ENCODE measurements around the gene NUBP2.

NUBP2 gene

DNA sequence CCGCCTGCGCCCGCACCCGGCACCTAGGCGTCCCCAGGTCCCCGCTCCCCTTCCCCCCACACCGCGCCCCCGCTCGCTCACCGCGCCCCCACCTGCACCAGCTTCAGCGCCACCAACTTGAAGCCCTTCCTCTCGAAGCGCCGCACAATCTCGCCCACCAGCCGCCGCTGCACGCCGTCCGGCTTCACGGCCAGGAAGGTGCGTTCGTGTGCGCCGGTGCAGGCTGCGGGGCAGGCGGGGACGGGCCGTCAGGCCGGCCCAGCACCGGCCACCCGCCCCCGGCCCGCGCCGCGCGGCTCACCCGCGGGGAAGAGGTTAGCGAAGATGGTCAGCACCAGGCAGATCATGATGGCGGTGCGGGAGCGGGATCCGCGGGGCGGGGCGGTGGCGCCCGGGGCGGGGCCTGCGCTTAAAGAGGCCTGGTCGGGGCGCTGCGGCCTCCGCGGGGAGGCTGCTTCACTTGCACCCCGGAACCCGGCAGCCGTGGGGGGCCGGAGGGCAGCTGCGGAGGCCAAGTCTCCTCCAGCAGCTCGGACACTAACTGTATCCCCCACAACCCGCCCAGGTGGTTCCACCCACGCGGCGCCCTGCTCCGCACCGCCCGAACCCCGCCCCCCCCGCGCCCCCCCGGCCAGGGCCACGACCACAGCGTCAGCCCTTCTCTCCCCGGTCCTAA, 11.4 kb upstream of the NUBP2 start, which contains the start of gene NME3:
Gene NME3, minus strand, starts transcription at position 356 of the 676 bp plus-strand sequence. Its CDS starts 9 bp downstream, at position 347.
- peak within 1 kb of the TSS; percentile 89 for H3K4me3 ChIP-seq (ENCODE audit: low read depth, low read length)

DNA sequence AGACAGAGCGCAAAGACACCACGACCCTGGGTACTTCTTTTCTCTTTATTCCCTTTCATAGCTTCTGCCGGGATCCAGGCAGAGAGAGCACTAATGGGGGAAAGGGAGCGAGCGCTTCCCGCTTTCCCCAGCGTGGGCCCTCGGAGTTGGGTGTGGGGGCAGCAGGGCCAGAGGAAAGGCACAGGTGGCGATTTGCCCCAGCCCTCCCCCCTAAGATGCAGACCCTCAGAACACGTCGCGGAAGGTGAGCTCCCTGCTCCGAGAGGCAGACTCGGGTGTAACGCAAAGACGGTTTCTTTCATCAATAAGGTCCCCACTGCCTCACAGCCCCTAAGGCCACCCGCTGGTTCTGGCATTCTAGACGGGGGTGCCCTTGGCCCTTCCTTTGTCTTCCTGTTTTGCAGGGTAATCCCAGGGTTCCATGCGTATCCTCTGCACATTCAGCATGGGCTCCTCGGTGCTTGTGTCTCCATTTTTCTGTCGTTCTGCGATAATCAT, 10.8 kb upstream of the NUBP2 start:
- peak overlapping the region; percentile 89 for H3K4me3 ChIP-seq (ENCODE audit: low read depth, low read length)

DNA sequence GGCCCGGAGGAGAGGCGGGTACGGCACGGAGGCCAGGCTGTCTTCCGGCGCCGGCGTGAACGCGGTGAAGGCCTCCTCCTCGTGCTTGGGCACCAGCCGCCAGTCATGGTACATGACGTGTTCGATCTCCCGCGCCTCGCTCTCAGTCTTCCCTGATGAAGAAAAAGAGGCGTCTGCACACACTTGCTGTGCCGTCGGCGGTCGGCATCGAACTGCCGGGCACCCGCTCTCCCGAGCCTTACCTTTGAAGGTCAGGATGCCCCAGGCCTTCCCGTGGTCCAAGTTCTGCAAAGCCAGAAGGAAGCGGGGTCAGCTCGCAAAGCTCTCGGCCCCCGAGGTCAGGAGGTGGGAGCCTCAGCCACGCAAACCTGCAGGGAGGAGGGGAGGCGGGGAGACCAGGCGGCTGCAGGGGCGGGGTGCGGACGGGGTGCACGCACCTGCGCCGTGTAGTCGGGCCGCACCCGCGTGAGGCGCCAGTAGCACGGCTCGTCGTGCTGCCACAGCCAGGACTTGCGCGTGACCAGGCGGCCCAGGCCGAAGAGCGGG, 10.3 kb upstream of the NUBP2 start, which contains the start of gene EME2:
Gene EME2, plus strand, starts transcription at position 449 of the 546 bp plus-strand sequence. CDS start 418 bp downstream, outside the sequence.
- peak within 1 kb of the TSS; percentile 89 for H3K4me3 ChIP-seq (ENCODE audit: low read depth, low read length)

DNA sequence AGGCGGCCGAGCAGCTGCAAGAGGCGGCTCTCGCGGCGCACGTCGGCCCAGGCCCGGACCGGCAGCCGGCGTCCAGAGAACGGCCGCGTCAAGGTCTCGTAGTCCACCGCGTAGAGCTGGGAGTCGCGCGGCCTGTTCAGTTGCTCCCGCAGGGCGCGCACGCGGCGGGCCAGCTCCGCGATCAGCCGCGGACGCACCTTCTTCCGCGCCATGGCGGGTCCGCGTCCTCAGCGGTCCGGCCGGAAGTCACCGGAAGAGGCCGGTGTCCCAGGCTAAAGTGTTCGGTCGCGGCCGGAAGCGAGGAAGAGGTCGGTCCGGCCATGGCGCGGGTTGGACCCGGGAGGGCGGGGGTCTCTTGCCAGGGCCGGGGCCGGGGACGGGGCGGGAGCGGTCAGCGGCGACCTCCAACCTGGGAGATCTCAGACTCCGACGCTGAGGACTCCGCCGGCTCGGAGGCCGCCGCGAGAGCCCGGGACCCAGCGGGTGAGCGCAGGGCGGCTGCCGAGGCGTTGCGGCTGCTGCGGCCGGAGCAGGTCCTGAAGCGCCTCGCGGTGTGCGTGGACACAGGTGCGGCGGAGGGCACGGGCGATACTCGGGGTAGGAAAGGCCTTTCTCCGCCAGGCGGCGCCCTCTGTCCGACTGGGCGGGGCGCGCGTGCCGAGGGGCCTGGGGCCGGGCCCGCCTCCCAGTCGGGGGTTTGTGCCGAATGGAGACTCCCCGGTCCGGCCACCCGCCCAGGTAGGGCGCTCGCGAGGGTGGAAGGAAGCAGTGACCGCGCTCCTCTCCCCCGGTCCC, 9.7 kb upstream of the NUBP2 start, which contains the start of gene MRPS34:
Gene MRPS34, minus strand, starts transcription at position 227 of the 795 bp plus-strand sequence. Its CDS starts 15 bp downstream, at position 212.
- H3K4me3 ChIP-seq (ENCODE audit: low read depth, low read length): peak within 1 kb of the TSS; percentile 89

DNA sequence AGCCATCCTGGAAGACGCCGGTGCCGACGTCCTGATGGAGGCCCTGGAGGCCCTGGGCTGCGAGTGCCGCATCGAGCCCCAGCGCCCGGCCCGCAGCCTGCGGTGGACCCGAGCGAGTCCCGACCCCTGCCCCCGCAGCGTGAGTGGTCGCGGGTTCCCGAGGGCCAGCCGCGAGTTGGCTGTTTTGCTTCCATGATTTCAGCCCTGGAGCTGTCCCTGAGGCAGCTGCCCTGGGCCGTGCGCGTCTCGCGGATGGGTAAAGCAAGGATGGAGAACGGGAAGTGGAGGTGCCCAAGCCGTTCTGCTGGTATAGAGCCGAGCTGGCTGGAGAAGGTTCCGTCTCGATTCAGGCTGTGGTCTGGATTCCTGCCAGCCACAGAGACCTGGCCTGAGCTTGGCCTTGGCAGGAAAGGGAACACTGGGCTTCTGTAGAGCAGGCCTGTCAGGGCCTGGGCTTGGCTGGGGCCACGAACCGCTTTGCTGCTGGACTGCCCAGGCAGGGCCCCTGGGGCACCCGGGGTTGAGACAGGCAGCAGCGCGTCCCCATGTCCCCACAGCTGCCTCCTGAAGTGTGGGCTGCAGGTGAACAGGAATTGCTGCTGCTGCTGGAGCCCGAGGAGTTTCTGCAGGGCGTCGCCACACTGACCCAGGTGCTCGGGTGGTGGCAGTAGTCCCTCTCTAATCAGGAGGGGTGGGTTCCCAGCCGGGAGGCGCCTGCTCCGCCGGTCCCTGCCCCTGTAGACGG, 8.9 kb upstream of the NUBP2 start:
- H3K4me3 ChIP-seq (ENCODE audit: low read depth, low read length): peak overlapping the region; percentile 89

DNA sequence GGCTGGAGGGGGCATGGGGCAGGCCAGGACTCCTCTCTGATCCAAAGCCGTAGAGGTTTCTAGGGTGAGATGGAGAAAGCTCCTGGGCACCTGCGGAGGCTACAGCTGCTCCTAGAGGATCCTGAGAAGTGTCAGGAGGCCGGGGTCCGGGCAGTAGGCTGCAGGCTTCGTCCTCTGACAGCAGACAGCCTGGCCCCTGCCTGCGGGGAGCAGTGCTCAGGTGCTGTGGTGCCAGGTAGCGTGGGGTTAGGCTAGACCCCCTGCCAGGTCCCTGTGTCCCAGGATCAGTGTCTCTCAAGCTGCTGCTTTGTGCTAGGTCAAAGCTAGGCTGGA, 8.3 kb upstream of the NUBP2 start:
- H3K4me3 ChIP-seq (ENCODE audit: low read depth, low read length): no peak overlapping the region

DNA sequence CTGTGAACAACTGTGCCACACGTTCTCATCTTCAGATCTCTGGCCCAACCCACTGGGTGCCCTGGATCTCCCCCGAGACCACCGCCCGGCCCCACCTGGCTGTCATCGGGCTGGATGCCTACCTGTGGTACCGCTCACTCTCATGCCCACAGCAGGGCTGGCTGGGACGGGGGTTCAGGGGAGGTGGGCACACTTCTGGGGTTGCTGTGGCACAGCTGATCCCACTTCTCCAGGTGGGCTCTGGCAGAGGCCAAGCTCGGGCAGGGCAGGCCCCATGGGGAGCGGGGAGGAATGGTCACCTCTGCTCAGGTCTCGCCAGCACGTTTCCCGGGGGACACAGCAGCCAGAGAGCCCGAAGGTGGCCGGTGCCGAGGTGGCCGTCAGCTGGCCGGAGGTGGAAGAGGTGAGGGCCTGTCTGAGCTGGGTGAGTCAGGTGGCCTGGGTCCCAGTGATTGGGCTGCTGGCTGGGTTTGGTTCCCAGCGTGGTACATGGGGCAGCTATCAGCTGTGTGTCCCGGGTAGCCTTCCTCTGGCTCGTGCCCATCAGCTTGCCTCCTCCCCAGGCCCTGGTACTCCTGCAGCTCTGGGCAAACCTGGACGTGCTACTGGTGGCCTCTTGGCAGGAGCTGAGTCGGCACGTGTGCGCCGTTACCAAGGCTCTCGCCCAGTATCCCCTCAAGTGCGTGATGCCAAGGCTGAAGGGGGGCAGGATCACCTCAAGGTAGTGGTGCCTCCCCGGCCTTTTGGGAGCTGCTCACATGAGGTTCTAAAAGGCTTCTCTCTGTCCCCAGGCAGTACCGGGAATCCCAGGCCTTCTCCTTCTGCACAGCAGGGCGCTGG, 7.5 kb upstream of the NUBP2 start:
- no peak overlapping the region for H3K4me3 ChIP-seq (ENCODE audit: low read depth, low read length)

DNA sequence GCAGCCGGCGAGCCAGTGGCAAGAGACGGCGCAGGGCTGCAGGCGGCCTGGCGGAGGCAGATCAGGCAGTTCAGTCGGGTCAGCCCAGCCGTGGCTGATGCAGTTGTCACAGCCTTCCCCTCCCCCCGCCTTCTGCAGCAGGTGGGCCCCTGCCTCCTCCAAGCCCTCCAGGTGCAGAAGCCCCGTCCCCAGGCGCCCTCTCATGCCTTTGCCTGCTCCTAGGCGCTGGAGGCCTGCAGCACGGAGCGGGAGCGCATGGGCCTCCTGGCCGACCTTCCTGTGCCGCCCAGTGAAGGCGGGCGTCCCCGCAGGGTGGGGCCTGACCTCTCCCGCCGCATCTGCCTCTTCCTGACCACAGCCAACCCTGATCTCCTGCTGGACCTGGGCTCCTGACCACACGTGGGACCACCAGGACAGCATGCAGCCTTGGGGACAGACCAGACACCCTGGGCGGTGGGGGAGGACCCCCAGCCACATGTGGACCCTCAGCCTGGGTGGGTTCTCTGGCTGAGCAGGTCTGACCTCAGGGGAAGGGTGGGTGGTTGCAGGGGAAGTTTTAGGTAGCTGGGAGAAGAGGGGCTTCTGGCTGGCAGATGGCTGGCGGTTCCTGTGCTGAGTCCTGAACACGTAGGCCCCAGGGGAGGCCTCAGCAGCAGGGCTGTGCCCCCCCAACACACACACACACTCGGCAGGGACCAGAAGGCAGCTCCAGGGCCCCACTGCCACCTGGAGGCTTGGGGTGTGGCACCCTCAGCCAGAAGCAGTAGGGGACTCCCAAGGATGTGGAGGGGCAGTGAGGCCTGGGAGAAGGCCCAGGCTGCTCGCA, 6.7 kb upstream of the NUBP2 start:
- no peak overlapping the region for H3K4me3 ChIP-seq (ENCODE audit: low read depth, low read length)

DNA sequence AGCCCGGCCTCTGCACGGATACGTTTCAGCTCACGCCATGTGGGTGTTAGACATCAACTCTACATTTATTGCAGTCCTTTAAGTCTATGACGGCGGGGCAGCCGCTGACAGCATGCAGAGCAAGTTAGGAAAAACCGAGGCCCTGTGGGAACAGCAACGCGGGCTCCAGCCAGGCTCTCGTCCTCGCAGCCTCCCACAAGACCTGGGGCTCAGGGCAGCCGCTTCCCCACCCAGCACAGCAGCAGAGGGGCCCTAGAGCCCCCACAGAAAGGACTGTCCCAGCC, 6.1 kb upstream of the NUBP2 start:
- no peak overlapping the region for H3K4me3 ChIP-seq (ENCODE audit: low read depth, low read length)

DNA sequence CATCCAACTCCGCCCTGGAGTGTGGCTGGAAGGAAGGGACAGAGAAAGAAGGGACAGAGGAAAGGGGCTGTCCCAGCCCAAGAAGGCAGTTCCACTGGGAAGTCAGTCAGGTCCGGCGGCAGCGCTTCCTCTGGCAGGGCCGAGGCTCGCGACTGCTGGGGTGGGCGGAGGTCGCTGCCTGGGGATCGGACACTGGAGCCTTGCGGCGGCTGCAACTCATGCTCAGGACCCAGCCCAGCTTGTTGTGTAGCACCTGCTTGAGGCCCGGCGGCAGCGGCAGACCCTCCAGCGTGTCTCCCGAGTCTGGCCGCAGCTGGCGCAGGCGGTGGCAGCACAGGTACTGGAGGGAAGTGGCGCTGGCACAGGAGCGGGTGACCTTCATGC, 5.8 kb upstream of the NUBP2 start:
- no peak overlapping the region for H3K4me3 ChIP-seq (ENCODE audit: low read depth, low read length)

DNA sequence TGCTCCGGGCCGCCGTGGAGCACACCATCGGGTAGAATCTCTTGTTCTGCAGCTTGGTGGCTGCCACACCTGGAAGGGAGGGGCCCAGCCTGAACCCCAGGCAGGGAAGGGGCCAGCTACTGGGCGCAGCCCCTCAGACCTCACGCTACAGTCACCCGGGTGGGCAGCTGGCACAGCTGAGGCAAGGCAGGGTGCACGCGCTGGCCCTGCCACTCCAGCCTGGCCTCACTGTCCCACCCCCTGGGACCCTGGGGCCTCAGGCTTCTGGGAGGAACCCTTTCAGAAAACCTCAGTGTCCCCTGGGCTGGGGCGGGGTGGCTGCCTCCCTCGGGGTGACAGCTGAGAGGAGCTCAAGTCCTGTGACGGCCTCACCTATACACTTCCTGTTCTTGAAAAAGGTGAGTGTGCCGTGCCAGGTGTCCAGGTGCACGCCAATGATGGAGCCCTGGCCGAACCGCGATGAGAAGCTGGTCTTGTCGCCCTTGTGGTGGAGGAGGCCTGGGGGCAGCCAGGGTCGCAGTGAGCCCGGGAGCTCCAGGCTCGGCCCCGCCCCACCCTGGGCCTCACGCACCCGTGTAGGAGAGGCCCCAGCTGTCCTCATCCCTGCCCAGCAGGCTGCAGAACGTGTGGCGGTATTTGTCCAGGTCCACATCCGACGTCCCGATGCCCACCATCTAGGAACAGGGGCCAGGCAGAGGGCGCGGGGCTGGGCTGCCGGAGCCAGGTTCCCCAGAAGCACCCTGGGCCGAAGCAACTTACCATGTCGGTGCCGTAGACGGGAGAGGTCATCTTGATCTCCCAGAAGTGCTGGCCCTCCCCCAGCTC, 5.2 kb upstream of the NUBP2 start:
- H3K4me3 ChIP-seq (ENCODE audit: low read depth, low read length): no peak overlapping the region

DNA sequence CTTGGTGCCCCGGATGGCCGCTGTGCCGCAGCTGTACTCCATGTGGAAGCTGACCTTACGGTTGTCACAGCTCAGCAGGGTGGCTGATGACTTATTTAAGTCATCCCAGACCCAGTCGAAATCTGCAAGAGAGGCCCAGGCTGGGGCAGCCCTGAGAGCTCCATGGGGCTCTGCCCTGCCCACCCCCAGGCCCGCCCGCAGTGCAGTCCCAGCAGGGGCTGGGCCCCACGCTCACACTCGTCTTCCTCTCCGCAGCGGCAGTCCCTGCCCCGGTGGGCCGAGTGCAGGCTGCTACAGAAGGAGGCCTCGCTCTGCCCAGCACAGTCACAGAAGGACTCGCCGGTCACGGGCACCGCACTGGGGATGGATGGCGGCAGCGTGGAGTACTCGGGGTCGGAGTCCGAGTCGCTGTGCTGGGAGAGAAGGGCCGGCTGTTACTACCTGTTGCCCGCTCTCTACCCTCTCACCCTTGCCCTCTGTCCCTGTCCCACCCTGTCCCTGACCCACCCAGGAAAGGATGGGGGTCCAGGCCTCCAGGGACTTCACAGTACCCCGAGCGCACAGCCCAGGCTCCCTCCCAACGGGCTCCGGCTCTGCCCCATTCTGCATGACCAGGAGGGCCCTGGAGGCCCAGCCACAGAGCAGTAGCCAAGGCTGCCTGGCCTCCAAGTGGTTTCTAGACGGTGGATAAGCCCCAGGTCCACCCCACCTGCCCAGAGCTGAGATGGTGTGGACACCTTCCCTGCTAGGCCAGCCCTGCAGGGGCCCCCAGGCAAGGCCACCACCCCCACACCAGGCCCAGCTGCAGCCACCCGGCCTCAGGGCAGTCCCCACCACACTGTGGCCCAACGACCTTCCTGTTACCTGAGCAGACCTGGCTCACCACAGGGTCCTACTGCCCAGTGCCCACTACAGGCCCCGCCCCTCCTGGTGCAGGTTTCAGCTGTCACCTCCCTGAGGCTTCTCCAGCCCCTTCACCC, 4.3 kb upstream of the NUBP2 start:
- H3K4me3 ChIP-seq (ENCODE audit: low read depth, low read length): no peak overlapping the region

DNA sequence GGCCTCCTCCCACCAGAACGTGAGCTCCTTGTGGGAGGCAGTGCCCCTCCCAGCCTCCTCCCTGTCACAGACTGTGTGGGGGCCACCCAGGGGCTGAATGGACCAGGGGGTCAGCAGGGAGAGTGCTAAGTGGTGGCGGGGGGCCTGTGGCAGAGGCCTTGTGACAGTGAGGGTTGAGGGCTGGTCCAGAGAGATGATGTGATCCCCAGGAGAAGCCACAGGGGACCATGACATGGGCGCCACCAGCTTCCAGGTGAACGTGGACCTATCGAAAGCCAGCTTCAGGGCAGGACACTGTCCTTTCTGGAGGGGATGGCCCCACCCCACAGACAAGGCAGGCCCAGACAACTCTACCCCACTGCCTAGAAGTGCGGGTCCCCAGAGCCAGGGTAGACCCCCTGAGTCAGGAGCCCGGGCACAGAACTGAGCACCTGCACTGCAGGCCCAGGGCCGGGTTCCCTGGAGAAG, 3.5 kb upstream of the NUBP2 start:
- H3K4me3 ChIP-seq (ENCODE audit: low read depth, low read length): no peak overlapping the region

DNA sequence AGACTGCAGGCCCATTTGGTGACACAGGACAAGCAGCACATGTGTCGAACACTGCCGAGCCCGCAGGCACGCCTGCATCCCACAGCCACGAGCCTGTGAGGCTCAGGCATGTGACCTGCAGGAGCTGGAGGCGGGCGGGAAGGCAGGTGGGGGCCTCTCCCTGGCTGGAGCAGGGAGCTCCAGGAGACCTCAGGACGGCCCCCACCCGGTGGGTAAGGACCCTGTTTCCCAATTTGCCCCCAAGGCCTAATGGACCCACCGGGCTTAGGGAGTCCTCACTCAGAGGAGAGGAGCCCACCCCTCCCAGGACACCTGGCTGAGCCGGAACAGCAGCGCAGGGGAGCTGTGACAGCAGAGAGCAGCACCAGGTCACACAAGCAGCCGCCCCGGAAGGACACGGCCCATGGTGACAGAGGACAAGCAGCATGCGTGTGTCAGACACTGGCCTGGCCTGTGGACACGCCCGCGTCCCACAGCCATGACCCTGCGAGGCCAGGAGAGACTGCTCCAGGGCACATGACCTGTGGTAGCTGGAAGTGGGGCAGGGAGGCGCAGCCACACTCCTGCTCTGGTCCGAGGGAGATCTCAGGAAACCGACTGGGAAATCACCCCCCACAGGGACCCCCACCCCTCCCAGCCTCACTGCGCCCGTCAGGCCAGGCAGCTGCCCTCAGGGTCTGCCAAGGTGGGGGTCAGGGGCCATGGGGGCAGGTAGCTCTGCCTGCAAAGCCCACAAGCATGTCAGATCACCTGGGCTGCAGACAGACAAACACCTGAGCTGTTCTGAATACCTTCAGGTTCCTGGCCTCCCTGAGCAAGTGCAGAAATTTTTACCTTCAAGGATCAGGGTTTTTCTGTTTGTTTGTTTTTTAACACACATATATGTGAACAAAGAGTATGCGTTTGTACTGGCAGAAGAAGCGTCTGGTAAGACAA, 2.8 kb upstream of the NUBP2 start:
- H3K4me3 ChIP-seq (ENCODE audit: low read depth, low read length): no peak overlapping the region

DNA sequence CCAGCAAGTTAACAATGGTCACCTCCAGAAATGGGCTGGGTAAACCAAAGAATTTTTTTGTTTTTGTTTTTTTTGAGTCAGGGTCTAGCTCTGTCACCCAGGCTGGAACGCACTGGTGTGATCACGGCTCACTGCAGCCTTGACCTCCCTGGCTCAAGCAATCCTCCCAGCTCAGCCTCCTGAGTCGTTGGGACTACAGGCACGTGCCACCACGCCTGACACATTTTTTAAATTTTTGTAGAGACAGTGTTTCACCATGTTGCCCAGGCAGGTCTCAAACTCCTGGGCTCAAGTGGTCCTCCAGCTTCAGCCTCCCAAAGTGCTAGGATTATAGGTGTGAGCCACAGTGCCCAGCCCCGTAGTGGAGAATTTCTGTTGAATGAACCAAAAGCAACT, 2.1 kb upstream of the NUBP2 start:
- no peak overlapping the region for H3K4me3 ChIP-seq (ENCODE audit: low read depth, low read length)

DNA sequence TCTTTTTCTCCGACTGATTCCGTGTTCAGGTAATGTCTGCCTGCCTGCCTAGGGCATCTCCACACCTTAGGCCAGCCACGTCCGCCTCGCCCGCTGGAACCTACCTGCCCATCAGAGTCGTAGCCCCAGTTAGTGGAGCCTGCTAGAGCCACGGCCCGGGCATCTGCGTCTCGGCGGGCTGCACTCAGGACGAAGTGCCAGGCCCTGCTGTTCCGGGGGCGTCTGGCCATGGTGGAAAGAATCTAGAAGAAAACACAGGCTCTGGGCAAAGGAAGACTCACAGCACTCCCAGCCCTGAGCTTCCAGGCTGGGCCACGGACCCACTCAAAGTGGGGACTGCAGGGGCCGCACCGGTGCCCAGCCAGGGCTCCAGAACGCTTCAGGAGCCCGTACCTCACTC, 1.5 kb upstream of the NUBP2 start:
- peak overlapping the region; percentile 95 for H3K4me3 ChIP-seq (ENCODE audit: low read depth, low read length)
